ENCODE measurements around the gene DGKG.

GRCh38 chr3:186169379-186169778 lies 192.7 kb downstream of the DGKG start:
- no peak for TF ChIP-seq POLR2AphosphoS5 (IDR thresholded peaks at IDR 0.05; ENCODE audit: low read depth, low read length)
- no peak for TF ChIP-seq POLR2A (IDR thresholded peaks at IDR 0.05; ENCODE audit: low read depth, low read length)
- TF ChIP-seq TAF1 (IDR thresholded peaks at IDR 0.05; ENCODE audit: low read depth, low read length), result no peak
- no peak for TF ChIP-seq SPI1 (IDR thresholded peaks at IDR 0.05; ENCODE audit: low read depth, low read length)
- TF ChIP-seq POU2F2 (IDR thresholded peaks at IDR 0.05; ENCODE audit: low read depth, low read length), result no peak
- TF ChIP-seq PAX5 (IDR thresholded peaks at IDR 0.05; ENCODE audit: insufficient read depth, low read length, severe bottlenecking), result no peak
